T-helper 2 cell (primary cell): ENCODE data around the gene ZNF610.
"Not testable (repeated sequence)": the region's sequence is repeated elsewhere in the genome, so short reads cannot be mapped to it uniquely, and the experiment has no call there.

ENCODE experiments used
- DNase-seq, 5 experiments: peaks; one replicate each; pipeline versions ENCODE4 v3.0.0 to v3.0.0-alpha.2; 2012 to 2022
- total RNA-seq, 2 donors: gene quantifications; one replicate each; lab custom pipeline; 2026; lab: John Stamatoyannopoulos, UW

Gene ZNF610
- total RNA-seq: 0 to 1.3 reads per million in 2 donors

DNA sequence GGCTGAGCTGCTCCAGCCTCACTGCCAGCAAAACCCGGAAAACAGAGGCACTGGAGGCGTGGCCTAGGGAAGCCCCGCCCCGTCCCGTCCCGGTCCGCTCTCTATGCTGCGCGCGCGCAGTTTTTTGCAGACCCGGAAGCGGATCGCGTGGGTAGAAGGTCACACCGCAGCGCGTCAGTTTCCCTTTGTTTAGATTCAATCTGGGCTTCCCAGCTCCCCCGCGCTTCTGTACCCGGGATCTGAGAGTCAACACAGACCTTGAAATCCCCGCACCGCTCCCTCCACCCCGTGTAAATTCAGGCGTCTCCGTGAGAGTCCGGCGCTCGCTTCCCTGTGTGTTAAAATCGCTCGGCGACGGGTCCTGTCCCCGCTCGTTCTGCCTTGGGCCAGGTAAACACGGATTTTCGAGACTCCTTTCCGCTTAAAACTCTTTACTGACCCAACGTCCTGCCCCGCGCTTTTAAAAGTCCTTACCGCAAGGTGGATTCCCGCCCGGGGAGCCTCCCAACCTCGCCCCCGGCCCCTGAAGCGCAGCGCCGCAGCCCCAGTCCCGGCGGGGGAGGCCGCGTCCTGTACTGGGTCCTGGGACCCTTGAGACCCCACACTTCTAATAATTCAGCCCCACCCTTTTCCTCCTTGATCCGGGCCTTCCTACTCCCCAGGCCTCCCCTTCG lies at the start of gene ZNF610:
Gene ZNF610, plus strand, starts transcription at position 127 of the 674 bp plus-strand sequence. CDS start 12,930 bp downstream, outside the sequence.
- DNase-seq: peak; percentile 68 to 88 (median 73)

- DNase-seq: no peak
Measured at GRCh38 chr19:52286256-52286655, 49.8 kb upstream of the ZNF610 start.

GRCh38 chr19:52291781-52292180 lies 44.3 kb upstream of the ZNF610 start:
- DNase-seq: no peak

- not testable (repeated sequence) for DNase-seq
Measured at GRCh38 chr19:52292946-52293345, 43.1 kb upstream of the ZNF610 start.

DNA sequence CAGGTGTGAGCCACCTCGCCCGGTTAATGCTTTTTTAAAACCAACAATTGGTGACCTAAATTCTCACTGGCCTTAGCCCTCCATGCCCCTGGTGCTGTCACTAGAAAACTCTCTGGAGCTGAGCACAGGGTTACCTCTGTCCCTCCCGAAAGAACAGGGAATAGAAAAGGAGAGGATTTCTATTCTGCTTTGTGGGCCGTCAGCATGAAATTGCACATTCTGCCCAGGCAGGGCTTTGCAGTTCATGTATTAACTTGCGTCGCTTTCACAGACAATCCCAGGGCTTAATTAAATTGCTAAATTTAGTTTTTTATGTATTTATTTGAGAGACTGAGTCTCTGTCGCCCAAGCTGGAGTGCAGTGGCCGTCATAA lies 39.7 kb upstream of the ZNF610 start:
- no peak for DNase-seq

DNA sequence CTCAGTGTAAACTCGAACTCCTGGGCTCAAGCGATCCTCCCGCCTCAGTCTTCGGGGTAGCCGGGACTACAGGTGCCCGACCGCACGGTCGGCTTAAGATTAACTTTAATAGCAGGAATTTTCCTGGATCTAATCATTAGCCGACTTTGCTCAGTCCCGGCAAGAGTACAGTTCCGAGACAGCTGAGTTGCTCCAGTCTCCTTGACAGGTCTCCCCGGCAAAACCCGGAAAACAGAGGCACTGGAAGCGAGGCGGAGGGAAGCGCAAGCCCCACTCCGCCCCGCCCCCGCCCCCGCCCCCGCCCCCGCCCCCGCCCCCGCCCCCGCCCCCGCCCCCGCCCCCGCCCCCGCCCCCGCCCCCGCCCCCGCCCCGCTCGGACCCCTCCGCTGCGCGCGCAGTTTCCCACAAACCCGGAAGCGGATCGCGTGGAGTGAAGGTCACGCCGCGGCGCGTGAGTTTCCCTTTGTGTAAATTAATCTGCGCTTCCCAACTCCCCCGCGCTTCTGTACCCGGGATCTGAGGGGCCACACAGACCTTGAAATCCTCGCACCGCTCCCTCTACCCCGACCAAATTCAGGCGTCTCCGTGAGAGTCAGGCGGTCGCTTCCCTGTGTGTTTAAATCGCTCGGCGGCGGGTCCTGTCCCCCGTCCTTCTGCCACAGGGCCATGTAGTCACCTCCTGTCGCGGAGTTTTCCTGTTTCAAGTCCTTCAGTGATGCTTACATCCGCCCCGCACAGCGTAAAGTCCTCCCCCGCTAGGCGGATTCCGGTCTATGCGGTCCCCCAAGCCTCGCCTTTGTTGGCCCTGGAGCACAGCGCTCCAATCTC lies 39.1 kb upstream of the ZNF610 start, which contains the start of gene ZNF480:
Gene ZNF480, plus strand, starts transcription at position 397 of the 828 bp plus-strand sequence. CDS start 3,244 bp downstream, outside the sequence.
- DNase-seq: peak; percentile 45 to 85 (median 80)

DNA sequence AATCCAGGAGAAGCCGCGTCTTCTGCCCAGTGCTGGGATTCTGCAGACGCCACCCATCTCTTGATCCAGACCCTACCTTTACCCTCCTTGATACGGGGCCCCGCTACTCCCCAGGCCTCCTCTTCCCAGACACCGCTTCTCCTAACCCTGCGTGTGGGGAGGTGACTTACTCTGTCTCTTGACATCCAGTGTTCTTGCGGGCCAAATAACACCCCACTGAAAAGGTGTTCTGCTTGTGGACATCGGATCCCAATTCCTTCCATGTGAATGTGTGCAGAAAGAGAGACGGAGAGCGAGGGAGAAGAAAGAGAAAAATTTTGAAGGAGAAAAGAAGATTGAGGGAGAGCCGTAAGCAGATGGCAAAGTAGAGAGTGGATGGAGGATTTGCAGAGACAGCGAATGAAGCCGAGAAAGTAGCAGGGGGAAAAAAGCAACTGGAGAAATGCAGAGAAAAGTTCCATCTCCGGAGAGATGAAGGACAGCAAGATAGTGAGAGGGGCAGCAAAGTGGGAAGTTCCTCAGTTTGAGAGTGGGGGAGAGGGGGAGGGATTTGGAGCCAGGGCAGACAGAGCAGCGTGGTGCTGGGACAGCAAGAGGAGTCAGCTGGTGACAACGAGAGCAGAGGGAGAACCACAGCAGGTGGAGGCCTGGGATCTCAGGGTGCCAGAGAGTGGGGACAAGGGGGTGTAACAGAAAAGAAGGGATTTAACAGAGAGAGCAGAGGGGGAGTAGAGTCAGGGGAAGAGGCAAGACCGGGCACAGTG lies 38.3 kb upstream of the ZNF610 start:
- DNase-seq: no peak

- DNase-seq: peak in 1 of 5 experiments; percentile 40
Measured at GRCh38 chr19:52307275-52307674, 28.8 kb upstream of the ZNF610 start.

- no peak for DNase-seq
Measured at GRCh38 chr19:52322429-52322828, 13.6 kb upstream of the ZNF610 start.

DNA sequence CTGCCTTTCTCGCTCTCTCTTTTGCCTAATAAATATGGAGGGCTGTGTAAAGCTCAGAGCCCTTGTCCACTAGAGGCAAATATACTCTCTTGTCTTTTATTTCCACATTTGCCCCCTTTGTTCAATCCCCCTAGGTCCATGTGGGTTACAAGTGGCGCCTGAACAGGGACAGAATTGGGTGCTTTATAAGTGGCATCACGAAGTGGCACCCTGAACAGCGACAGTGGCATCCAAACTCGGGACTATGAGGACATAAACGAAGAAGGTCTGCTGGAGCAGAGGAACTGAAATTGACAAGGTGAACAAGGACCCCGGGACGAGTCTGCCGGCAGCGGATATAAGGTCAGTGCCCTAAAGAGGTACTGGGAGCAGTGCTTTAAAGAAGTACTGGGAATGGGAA lies 4.3 kb upstream of the ZNF610 start:
- peak in 1 of 5 experiments; percentile 35 for DNase-seq

DNA sequence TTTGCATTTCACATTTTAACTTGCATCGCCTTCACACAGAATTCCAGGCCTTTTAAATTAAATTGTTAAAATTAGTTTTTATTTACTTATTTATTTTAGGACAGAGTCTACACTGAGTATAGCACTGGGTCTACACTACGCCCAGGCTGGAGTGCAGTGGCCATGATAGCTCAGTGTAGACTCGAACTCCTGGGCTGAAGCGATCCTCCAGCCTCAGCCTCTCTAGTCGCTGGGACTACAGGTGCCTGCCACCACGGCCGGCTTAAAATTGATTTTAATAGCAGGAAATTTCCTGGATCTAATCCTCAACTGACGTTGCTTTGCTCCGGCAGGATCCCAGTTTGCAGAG lies 301 bp upstream of the ZNF610 start:
- no peak for DNase-seq

GRCh38 chr19:52336791-52337381 lies 843 bp downstream of the ZNF610 start:
- no peak for DNase-seq

DNA sequence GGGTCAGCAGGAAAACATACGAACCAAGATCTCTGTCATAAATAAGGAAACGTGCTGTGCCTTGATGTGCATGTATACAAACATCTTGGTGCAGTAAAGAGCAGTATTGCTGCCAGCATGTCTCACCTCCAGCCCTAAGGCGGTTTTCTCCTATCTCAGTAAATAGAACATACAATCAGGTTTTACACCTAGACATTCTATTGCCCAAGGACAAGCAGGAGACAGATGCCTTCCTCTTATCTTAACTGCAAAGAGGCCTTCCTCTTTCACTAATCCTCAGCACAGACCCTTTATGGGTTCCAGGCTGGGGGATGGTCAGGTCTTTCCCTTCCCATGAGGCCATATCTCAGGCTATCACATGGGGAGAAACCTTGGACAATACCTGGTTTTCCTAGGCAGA lies 3.0 kb downstream of the ZNF610 start:
- not testable (repeated sequence) for DNase-seq

DNA sequence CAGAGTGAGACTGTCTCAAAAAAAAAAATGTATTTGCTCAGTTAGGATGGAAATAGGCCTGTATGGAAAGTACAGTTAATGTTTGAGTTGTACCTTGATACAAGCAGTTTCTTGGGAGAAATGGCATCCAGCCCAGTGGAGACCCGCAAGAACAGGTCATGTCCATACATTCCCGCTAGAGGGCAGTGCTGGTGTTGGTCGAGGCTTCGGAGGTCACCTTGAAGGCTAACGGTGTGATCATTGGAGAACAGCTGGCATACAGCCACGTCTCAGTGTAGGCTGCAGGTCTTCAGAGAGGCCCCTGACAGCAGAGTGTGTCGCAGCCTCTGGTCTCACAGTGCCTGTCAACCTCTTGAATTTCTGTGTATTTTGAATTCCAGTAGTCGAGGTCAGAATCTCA lies 7.5 kb downstream of the ZNF610 start:
- DNase-seq: peak in 4 of 5 experiments; percentile 15 to 52 (median 23)

DNA sequence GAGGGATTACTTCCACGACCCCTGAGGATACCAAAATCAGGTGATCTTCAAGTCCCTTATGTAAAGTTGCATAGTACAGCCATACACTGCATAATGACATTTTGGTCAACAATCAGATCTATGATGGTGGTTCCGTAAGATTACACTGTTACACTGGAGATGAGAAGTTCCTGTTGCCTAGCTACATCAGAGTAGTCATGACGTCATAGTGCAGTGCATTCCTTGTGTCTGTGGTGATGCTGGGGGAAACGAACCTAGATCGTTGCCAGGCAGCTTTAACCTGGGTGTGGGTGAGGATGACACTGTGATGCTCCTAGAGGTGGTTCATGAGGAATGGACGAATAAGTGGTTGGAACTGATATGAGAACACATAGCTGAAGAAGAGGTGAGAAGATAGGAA lies 9.1 kb downstream of the ZNF610 start:
- DNase-seq: no peak

DNA sequence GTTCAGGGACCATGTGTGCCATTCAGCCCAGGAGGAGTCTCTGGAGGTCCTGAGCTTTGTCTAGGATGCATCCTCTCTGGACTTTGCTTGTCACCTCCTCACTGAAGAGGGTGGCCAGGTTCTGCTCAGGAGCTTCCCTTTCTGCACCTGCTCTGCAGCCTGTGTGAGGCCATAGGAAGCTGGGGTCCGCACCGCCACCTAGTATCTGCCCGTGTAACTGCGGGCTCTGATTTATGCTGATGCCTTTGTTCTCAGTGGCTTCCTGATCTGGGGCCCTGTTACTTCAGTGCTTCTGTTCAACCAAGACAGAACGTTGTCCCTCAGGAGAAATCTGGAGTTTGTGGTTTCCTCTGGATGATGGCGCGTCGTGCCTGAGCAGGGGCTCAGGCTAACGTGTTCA lies 15.5 kb downstream of the ZNF610 start:
- DNase-seq: no peak

DNA sequence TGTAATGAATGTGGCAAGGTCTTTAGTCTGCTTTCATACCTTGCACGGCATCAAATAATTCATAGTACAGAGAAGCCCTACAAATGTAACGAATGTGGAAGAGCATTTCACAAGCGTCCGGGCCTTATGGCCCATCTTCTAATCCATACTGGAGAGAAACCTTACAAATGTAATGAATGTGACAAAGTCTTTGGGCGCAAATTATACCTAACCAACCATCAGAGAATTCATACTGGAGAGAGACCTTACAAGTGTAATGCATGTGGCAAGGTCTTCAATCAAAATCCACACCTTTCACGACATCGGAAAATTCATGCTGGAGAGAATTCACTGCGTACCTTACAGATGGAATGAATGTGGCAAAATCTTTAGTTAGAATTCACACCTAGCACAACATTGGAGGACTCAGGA lies 30.4 kb downstream of the ZNF610 start:
- DNase-seq: no peak

DNA sequence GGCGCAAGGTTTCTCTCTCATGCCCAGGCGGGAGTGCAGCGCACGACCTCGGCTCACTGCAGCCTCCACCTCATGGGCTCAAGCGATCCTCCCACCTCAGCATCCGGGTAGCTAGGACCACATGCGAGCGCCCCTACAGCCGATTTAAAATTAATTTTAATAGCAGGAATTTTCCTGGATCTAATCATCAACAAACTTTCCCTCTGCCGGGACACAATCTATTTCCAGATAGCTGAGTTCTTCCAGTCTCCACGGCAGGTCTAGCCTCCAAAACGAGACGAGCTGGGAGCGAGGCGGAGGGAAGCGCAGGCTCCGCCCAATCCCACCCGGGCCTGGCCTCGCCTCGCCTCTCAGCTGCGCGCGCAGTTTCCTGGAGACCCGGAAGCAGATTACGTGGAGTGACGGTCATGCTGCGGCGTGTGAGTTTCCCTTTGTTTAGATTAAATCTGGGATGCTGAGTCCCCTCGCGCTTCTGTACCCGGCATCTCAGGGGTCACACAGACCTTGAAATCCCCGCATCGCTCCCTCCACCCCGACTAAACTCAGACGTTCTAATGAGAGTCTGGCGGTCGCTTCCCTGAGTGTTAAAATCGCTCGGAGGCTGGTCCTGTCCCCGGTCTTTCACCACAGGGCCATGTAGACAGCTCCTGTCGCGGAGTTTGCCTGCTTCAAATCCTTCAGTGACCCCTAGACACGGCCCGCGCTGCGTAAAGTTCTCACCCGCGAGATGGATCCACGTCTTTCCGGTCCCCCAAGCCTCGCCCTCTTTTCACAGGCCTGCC lies 33.7 kb downstream of the ZNF610 start, which contains the start of gene ZNF880:
Gene ZNF880, plus strand, starts transcription at position 365 of the 782 bp plus-strand sequence. Its CDS starts 43 bp downstream, at position 408.
- DNase-seq: peak; percentile 79 to 89 (median 80)

GRCh38 chr19:52370341-52370710 lies 34.3 kb downstream of the ZNF610 start:
- no peak for DNase-seq

- no peak for DNase-seq
Measured at GRCh38 chr19:52391135-52391534, 55.1 kb downstream of the ZNF610 start.

- DNase-seq: peak; percentile 81 to 89 (median 86)
Measured at GRCh38 chr19:52397310-52398080, 61.5 kb downstream of the ZNF610 start, which contains the start of gene ZNF528. Gene ZNF528 (plus strand): TSS chr19:52397849. CDS start chr19:52402014, 4,165 bp downstream.
